ENCODE data around the gene HDAC4. TPM values are rescaled to one million over a fixed set of nuclear protein-coding genes. Genes with fewer than 3 reads are reported as not detected.
"Not testable (repeated sequence)": the region's sequence is repeated elsewhere in the genome, so short reads cannot be mapped to it uniquely, and the experiment has no call there.

The HDAC4 gene
- total RNA-seq, 6 donors from 2014 or later: 16.1 to 108 (median 45.0) TPM

- ATAC-seq (ENCODE audit: low FRiP score in 2 of 2): no peak
- TF ChIP-seq EP300 (IDR thresholded peaks at IDR 0.05) (no peak), POLR2A (IDR thresholded peaks at IDR 0.05) (no peak), POLR2AphosphoS5 (IDR thresholded peaks at IDR 0.05) (no peak)
- TF ChIP-seq, protein P1, sequence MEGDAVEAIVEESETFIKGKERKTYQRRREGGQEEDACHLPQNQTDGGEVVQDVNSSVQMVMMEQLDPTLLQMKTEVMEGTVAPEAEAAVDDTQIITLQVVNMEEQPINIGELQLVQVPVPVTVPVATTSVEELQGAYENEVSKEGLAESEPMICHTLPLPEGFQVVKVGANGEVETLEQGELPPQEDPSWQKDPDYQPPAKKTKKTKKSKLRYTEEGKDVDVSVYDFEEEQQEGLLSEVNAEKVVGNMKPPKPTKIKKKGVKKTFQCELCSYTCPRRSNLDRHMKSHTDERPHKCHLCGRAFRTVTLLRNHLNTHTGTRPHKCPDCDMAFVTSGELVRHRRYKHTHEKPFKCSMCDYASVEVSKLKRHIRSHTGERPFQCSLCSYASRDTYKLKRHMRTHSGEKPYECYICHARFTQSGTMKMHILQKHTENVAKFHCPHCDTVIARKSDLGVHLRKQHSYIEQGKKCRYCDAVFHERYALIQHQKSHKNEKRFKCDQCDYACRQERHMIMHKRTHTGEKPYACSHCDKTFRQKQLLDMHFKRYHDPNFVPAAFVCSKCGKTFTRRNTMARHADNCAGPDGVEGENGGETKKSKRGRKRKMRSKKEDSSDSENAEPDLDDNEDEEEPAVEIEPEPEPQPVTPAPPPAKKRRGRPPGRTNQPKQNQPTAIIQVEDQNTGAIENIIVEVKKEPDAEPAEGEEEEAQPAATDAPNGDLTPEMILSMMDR (IDR thresholded peaks at IDR 0.05): no peak
- H3K4me3 ChIP-seq: no peak overlapping the region
- H3K27ac ChIP-seq: no peak overlapping the region
- DNase-seq: no peak
- H3K9me3 ChIP-seq: no peaks in the 10 kb centered on the region
- H3K4me1 ChIP-seq: no peaks in the 10 kb centered on the region
- peaks cover 6 to 81% (median 56%) of the 10 kb centered on the region in 4 donors for H3K36me3 ChIP-seq
- 92 to 93% methylated on average over 9 of the region's 9 CpGs for WGBS, 2 donors
- no peaks in the 10 kb centered on the region for H3K27me3 ChIP-seq
These were observed 330.4 kb downstream of the HDAC4 start for GRCh38 chr2:239070466-239070865.

DNA sequence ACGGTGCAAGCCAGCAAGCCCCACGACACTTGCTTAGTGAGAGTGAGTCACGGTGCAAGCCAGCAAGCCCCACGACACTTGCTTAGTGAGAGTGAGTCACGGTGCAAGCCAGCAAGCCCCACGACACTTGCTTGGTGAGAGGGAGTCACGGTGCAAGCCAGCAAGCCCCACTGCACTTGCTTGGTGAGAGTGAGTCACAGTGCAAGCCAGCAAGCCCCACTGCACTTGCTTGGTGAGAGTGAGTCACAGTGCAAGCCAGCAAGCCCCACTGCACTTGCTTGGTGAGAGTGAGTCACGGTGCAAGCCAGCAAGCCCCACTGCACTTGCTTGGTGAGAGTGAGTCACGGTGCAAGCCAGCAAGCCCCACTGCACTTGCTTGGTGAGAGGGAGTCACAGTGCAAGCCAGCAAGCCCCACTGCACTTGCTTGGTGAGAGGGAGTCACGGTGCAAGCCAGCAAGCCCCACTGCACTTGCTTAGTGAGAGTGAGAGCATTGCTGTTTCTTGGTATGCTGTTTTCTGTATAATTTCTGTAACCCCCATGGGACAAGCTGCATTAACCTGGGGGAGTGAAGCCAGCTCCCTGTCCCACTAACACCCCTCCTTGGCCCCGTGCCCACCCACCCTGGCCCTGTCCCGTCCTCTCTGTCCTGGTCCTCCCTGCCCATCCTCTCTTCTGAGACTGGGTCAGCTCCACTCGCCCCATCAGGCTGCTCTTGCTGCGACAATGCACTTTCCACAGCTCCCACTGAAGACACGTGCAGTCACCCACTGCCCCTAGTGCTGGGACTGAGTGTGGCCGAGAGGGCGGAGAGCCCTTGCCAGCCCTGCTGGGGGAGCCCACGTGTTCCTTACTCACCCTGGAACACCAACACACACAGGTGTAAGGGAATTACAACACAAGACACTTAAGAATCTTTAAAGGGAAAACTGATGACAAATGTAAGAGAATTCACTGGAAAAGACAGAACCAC lies 331.2 kb downstream of the HDAC4 start:
- ATAC-seq (ENCODE audit: low FRiP score in 2 of 2); H3K4me3 ChIP-seq: not testable (repeated sequence)
- peaks cover 12 to 85% (median 60%) of the 10 kb centered on the region in 4 donors for H3K36me3 ChIP-seq

GRCh38 chr2:239068411-239068810 lies 332.4 kb downstream of the HDAC4 start:
- ATAC-seq (ENCODE audit: low FRiP score in 2 of 2): no peak
- TF ChIP-seq POLR2A (IDR thresholded peaks at IDR 0.05) (no peak), EP300 (IDR thresholded peaks at IDR 0.05) (no peak), POLR2AphosphoS5 (IDR thresholded peaks at IDR 0.05) (no peak)
- TF ChIP-seq, protein P1 (IDR thresholded peaks at IDR 0.05): no peak
- Histone ChIP-seq H3K27me3 (no peaks in the 10 kb centered on the region), H3K27ac (no peak overlapping the region), H3K36me3 (peaks cover 12 to 85% (median 66%) of the 10 kb centered on the region in 4 donors), H3K4me3 (no peak overlapping the region), H3K4me1 (no peaks in the 10 kb centered on the region), H3K9me3 (no peaks in the 10 kb centered on the region)
- no peak for DNase-seq
- WGBS, 2 donors: 94 to 96% methylated on average over 15 to 21 of the region's 21 CpGs

More for the DNA sequence above, 331.2 kb downstream of the HDAC4 start:
- 81 to 92% methylated on average over 8 to 16 of the region's 18 CpGs for WGBS, 2 donors
- H3K9me3 ChIP-seq, DNase-seq, H3K4me1 ChIP-seq, H3K27me3 ChIP-seq, H3K27ac ChIP-seq: not testable (repeated sequence)

GRCh38 chr2:239067196-239067865 lies 333.5 kb downstream of the HDAC4 start:
- TF ChIP-seq POLR2A (IDR thresholded peaks at IDR 0.05) (no peak), POLR2AphosphoS5 (IDR thresholded peaks at IDR 0.05) (no peak), EP300 (IDR thresholded peaks at IDR 0.05) (no peak)
- TF ChIP-seq, protein P1 (IDR thresholded peaks at IDR 0.05): no peak
- H3K27me3 ChIP-seq: no peaks in the 10 kb centered on the region
- WGBS, 2 donors: 89 to 97% methylated on average over 9 to 26 of the region's 28 CpGs
- H3K36me3 ChIP-seq: peaks cover 12 to 84% (median 57%) of the 10 kb centered on the region in 4 donors
- peak in 1 of 2 donors; percentile 66 for DNase-seq
- H3K27ac ChIP-seq: no peak overlapping the region
- no peaks in the 10 kb centered on the region for H3K9me3 ChIP-seq
- no peak overlapping the region for H3K4me3 ChIP-seq
- no peak for ATAC-seq (ENCODE audit: low FRiP score in 2 of 2)
- H3K4me1 ChIP-seq: no peaks in the 10 kb centered on the region

DNA sequence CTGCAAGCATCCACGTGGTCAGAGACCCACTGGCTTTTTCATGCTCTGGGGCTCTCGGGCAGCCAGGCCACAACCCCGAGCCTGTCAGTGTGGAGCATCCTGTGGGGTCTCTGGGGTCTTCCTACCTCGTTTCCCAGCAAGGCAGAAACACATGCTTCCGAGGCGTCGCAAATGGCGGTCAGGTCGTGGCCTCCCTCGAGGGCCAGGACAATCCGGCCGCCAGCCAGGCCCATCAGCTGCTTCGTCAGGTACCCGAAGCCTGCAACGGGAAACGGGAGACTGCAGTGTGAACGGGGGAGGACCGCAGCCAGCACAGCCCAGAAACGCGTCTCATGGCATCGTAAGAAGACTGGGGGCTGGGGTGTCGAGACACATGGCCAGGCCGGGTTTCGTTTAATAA lies 334.2 kb downstream of the HDAC4 start:
- Histone ChIP-seq H3K4me1 (no peaks in the 10 kb centered on the region), H3K4me3 (no peak overlapping the region), H3K27ac (no peak overlapping the region), H3K36me3 (peaks cover 12 to 85% (median 54%) of the 10 kb centered on the region in 4 donors), H3K27me3 (no peaks in the 10 kb centered on the region), H3K9me3 (no peaks in the 10 kb centered on the region)
- DNase-seq (peak in 1 of 2 donors; percentile 61), ATAC-seq (ENCODE audit: low FRiP score in 2 of 2) (no peak)
- WGBS, 2 donors: 91 to 97% methylated on average over 19 to 21 of the region's 24 CpGs
- TF ChIP-seq EP300 (IDR thresholded peaks at IDR 0.05): no peak
- no peak for TF ChIP-seq POLR2A (IDR thresholded peaks at IDR 0.05)
- no peak for TF ChIP-seq POLR2AphosphoS5 (IDR thresholded peaks at IDR 0.05)
- TF ChIP-seq, protein P1 (IDR thresholded peaks at IDR 0.05): no peak
